Measurements from ENCODE around the gene PRDM2.
A peak's percentile ranks its signal among the peaks of the same experiment; 100 is the strongest.

Gene PRDM2

GRCh38 chr1:13749543-13750341 is 49.8 kb downstream of the PRDM2 start (continued):
- TF ChIP-seq ZNF26 (tag by site-specific recombination; IDR thresholded peaks at IDR 0.05) (no peak), ZBTB7A (tag by site-specific recombination; IDR thresholded peaks at IDR 0.05; ENCODE audit: low read depth) (no peak), ZNF776 (tag by site-specific recombination; IDR thresholded peaks at IDR 0.05; ENCODE audit: borderline replicate concordance) (no peak), ZNF19 (tag by site-specific recombination; IDR thresholded peaks at IDR 0.05; ENCODE audit: low read depth) (no peak), ZNF223 (tag by site-specific recombination; IDR thresholded peaks at IDR 0.05) (no peak), ZNF585B (tag by site-specific recombination; IDR thresholded peaks at IDR 0.05) (no peak), ZNF48 (tag by site-specific recombination; IDR thresholded peaks at IDR 0.05) (no peak), ZNF621 (tag by site-specific recombination; IDR thresholded peaks at IDR 0.05) (no peak), ZNF10 (tag by site-specific recombination; IDR thresholded peaks at IDR 0.05) (no peak), ZBTB17 (tag by site-specific recombination; IDR thresholded peaks at IDR 0.05) (no peak), ZNF521 (tag by site-specific recombination; IDR thresholded peaks at IDR 0.05) (no peak), WT1 (tag by site-specific recombination; IDR thresholded peaks at IDR 0.05) (peak; percentile 62), ZNF555 (tag by site-specific recombination; conservative IDR thresholded peaks at IDR 0.05) (no peak), ZNF280D (tag by site-specific recombination; IDR thresholded peaks at IDR 0.05) (no peak), ZNF510 (tag by site-specific recombination; IDR thresholded peaks at IDR 0.05; ENCODE audit: insufficient replicate concordance) (no peak), ZNF16 (tag by site-specific recombination; IDR thresholded peaks at IDR 0.05; ENCODE audit: low read depth) (no peak), ZNF248 (tag by site-specific recombination; IDR thresholded peaks at IDR 0.05) (no peak), SCRT2 (tag by site-specific recombination; IDR thresholded peaks at IDR 0.05) (no peak), ZNF785 (tag by site-specific recombination; IDR thresholded peaks at IDR 0.05) (no peak), ELK4 (IDR thresholded peaks at IDR 0.05; ENCODE audit: borderline replicate concordance, low read depth, low read length) (no peak), ZNF792 (tag by site-specific recombination; IDR thresholded peaks at IDR 0.05) (no peak), ZBTB48 (tag by site-specific recombination; IDR thresholded peaks at IDR 0.05) (no peak), KLF1 (tag by site-specific recombination; IDR thresholded peaks at IDR 0.05) (no peak), ZNF548 (tag by site-specific recombination; IDR thresholded peaks at IDR 0.05) (no peak), ZNF174 (tag by site-specific recombination; IDR thresholded peaks at IDR 0.05) (no peak), ZFHX2 (tag by site-specific recombination; conservative IDR thresholded peaks at IDR 0.05) (peak; percentile 72), ZFP41 (tag by site-specific recombination; IDR thresholded peaks at IDR 0.05; ENCODE audit: borderline replicate concordance) (no peak), ZNF791 (tag by site-specific recombination; IDR thresholded peaks at IDR 0.05) (no peak), ZNF530 (tag by site-specific recombination; IDR thresholded peaks at IDR 0.05; ENCODE audit: low read depth) (no peak), ZFP37 (tag by site-specific recombination; IDR thresholded peaks at IDR 0.05) (no peak), ZNF623 (tag by site-specific recombination; IDR thresholded peaks at IDR 0.05) (no peak), ZNF24 (tag by site-specific recombination; IDR thresholded peaks at IDR 0.05) (no peak), ZNF707 (tag by site-specific recombination; IDR thresholded peaks at IDR 0.05) (no peak), ZNF292 (tag by site-specific recombination; IDR thresholded peaks at IDR 0.05; ENCODE audit: borderline replicate concordance, low read depth) (no peak), BCL11A (tag by site-specific recombination; IDR thresholded peaks at IDR 0.05; ENCODE audit: low read depth) (no peak)

All from HEK293 (cell line).